Thoracic aorta (tissue), 2 donors: ENCODE measurements around the gene SPTLC1. TPM values are rescaled to one million over a fixed set of nuclear protein-coding genes. Genes with fewer than 3 reads are reported as not detected.

Experiments
- ATAC-seq: fragments of 150-250 bp; one replicate; pipeline ENCODE4 v1.8.0; 2017; ENCODE audit warnings: low read depth; ENCODE audit not compliant: insufficient number of reproducible peaks, low FRiP score
- DNase-seq: peaks from one replicate; pipeline ENCODE4 v3.0.0-alpha.2; 2020; ENCODE audit warnings: low spot score
- H3K27ac ChIP-seq, 2 donors: fragments of 200-600 bp; sonication (generic); 1 replicate in 1 of 2; 2 replicates in 1 of 2; pipeline ENCODE4 v1.5.1; 2016; ENCODE audit warnings: mild to moderate bottlenecking in 2 of 2, moderate library complexity in 2 of 2
- H3K27me3 ChIP-seq: fragments of 200-600 bp; sonication (generic); replicated peaks from 2 replicates; pipeline ENCODE4 v1.6.0; 2016; ENCODE audit warnings: mild to moderate bottlenecking; ENCODE audit not compliant: insufficient read depth
- H3K36me3 ChIP-seq: fragments of 200-600 bp; sonication (generic); one replicate; pipeline ENCODE4 v1.5.1; 2016
- H3K4me1 ChIP-seq, 2 donors: fragments of 200-600 bp; sonication (generic); 1 replicate in 1 of 2; 2 replicates in 1 of 2; pipeline versions ENCODE4 v1.5.1 to v1.6.0; 2016; ENCODE audit warnings: low read depth in 2 of 2, mild to moderate bottlenecking in 1 of 2; ENCODE audit not compliant: control insufficient read depth in 1 of 2
- H3K4me3 ChIP-seq: fragments of 200-600 bp; sonication (generic); 2 replicates; pipeline ENCODE4 v1.5.1; 2016; ENCODE audit warnings: mild to moderate bottlenecking
- H3K9me3 ChIP-seq: fragments of 200-600 bp; sonication (generic); 2 replicates; pipeline ENCODE4 v1.5.1; 2016
- CTCF ChIP-seq: fragments of 200-600 bp; sonication (generic); IDR thresholded peaks from one replicate; pipeline ENCODE4 v1.5.1; 2019; ENCODE audit warnings: antibody characterized with exemption
- total RNA-seq, 2 donors: library from RNA; depleted of rRNA; stranded (reverse); fragments of >200 nt; gene quantifications; one replicate each; pipeline versions ENCODE4 v1.1.0 to v1.2.3, GENCODE V29; 2016

SPTLC1 gene
- total RNA-seq, 2 donors from 2014 or later = 45.6 to 74.7 TPM

DNA sequence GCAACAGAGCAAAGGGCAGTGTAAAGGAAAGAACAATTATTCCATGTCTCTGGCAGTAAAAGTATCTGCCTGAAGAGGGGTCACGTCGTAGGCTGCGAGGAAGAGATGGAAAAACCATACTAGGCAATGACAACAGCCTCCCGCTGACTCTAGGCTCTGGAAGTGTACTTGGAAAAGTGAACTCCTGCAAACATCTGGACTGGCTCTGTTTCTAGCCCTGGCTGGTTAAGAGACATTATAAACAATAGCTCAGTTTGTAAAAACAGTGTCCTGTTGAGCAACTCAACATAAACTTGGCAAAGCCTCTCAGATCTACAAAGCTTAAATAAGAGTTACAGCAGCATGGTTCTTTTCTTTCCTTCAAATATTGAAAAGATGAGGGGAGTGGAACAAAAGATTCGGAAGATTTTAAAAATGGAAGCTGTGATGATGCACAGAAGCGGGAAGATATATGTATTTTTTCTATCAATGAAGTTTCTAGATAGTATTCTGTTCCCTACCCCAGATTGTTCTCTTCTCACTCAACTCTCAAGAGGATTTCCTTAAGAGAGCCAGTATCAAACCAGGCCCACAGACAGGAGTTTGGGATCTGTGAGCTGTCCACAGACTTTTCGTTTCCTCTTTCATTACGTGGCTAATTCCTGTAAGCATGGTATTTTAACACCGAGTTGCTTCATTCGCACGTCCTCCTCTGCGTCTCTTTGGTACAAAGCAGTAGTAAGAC lies 79.4 kb downstream of the SPTLC1 start:
- Histone ChIP-seq H3K4me3 (no peak overlapping the region), H3K9me3 (no peaks in the 10 kb centered on the region), H3K36me3 (peaks cover 31% of the 10 kb centered on the region), H3K27ac (no peak overlapping the region), H3K27me3 (no peaks in the 10 kb centered on the region), H3K4me1 (no peaks in the 10 kb centered on the region)
- no peak for TF ChIP-seq CTCF
- DNase-seq (no peak), ATAC-seq (no peak)

GRCh38 chr9:92035146-92035545 lies 80.1 kb downstream of the SPTLC1 start:
- TF ChIP-seq CTCF = no peak
- H3K27me3 ChIP-seq = no peaks in the 10 kb centered on the region
- peaks cover 31% of the 10 kb centered on the region for H3K36me3 ChIP-seq
- H3K4me1 ChIP-seq = no peaks in the 10 kb centered on the region
- no peaks in the 10 kb centered on the region for H3K9me3 ChIP-seq
- ATAC-seq (no peak), DNase-seq (no peak)
- no peak overlapping the region for H3K27ac ChIP-seq
- no peak overlapping the region for H3K4me3 ChIP-seq

DNA sequence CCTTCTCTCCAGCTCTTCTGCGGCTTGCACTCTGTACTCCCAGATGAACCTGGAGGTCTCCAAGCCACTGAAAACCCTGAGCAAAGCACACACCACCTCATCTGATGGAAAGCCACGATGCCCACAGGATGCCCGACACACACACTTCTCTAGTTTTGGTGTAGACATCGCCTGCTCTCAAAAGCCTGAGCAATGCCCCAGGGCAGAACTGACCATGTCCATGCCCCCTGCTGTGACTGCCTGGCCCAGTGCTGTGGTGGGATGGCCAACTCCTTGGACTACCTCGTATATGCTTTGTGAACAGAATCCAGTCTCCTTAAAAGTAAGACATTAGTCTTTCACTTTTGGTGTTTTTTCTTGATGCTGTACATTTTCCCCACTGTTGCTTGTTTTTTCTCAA lies 81.2 kb downstream of the SPTLC1 start:
- H3K4me3 ChIP-seq = no peak overlapping the region
- ATAC-seq (no peak), DNase-seq (no peak)
- H3K27me3 ChIP-seq = no peaks in the 10 kb centered on the region
- H3K27ac ChIP-seq = no peak overlapping the region
- no peaks in the 10 kb centered on the region for H3K9me3 ChIP-seq
- peaks cover 31% of the 10 kb centered on the region for H3K36me3 ChIP-seq
- no peaks in the 10 kb centered on the region for H3K4me1 ChIP-seq
- no peak for TF ChIP-seq CTCF

DNA sequence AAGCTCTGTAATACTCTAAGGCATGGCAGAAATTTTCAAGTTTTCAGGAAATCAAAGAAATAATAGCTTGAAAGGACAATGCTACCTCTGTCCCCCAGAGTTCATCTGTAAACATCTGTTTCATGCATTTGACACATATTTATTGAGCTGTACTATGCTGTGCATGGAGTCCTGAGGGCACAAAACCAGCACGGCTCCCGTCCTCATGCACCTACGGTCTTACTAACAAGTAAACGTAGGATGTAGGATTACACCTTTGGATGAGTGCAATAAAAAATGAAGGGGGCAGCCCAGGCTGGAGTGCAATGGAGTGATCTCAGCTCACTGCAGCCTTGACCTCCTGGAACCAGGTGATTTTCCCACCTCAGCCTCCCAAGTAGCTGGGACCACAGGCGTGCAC lies 81.9 kb downstream of the SPTLC1 start:
- peaks cover 31% of the 10 kb centered on the region for H3K36me3 ChIP-seq
- ATAC-seq = no peak
- no peaks in the 10 kb centered on the region for H3K27me3 ChIP-seq
- H3K4me3 ChIP-seq = no peak overlapping the region
- TF ChIP-seq CTCF = no peak
- no peak for DNase-seq
- no peaks in the 10 kb centered on the region for H3K9me3 ChIP-seq
- no peaks in the 10 kb centered on the region for H3K4me1 ChIP-seq
- no peak overlapping the region for H3K27ac ChIP-seq

- Histone ChIP-seq H3K27ac (no peak overlapping the region), H3K36me3 (peaks cover 28% of the 10 kb centered on the region), H3K9me3 (no peaks in the 10 kb centered on the region), H3K4me3 (no peak overlapping the region), H3K27me3 (no peaks in the 10 kb centered on the region), H3K4me1 (no peaks in the 10 kb centered on the region)
- no peak for TF ChIP-seq CTCF
- DNase-seq (no peak), ATAC-seq (no peak)
Observed at GRCh38 chr9:92032891-92033290, 82.3 kb downstream of the SPTLC1 start.
